HEK293 (cell line): Measurements from ENCODE around the gene PRKCG.

ENCODE experiments used
- BCL11B ChIP-seq: fragments of 450-650 bp; formaldehyde crosslinking; IDR thresholded peaks from 2 replicates; pipeline ENCODE4 v1.5.1; 2016; ENCODE audit warnings: low read depth, missing biosample characterization, missing genetic modification characterization
- GFI1B ChIP-seq: fragments of 450-650 bp; formaldehyde crosslinking; IDR thresholded peaks from 2 replicates; pipeline ENCODE4 v1.5.1; 2016; ENCODE audit warnings: missing biosample characterization, missing genetic modification characterization
- HIC1 ChIP-seq: fragments of 450-650 bp; formaldehyde crosslinking; IDR thresholded peaks from 2 replicates; pipeline ENCODE4 v1.5.1; 2016; ENCODE audit warnings: missing biosample characterization, missing genetic modification characterization
- HOXC10 ChIP-seq: sonication (generic); formaldehyde crosslinking; IDR thresholded peaks from 2 replicates; pipeline ENCODE4 v1.8.1; 2023; ENCODE audit warnings: mild to moderate bottlenecking, missing genetic modification reagents
- MEIS1 ChIP-seq: sonication (generic); formaldehyde crosslinking; IDR thresholded peaks from 2 replicates; pipeline ENCODE4 v1.8.1; 2022; ENCODE audit warnings: missing genetic modification reagents, mild to moderate bottlenecking, borderline replicate concordance
- PRDM1 ChIP-seq: fragments of 450-650 bp; formaldehyde crosslinking; IDR thresholded peaks from 2 replicates; pipeline ENCODE4; 2016; ENCODE audit warnings: missing biosample characterization, missing genetic modification characterization
- SETDB1 ChIP-seq: IDR thresholded peaks from one replicate; pipeline ENCODE4 v1.6.1; 2017; ENCODE audit warnings: mild to moderate bottlenecking, low read length, moderate library complexity, mixed read lengths; ENCODE audit not compliant: insufficient read length
- SP2 ChIP-seq: fragments of 450-650 bp; formaldehyde crosslinking; IDR thresholded peaks from 2 replicates; pipeline ENCODE4 v1.5.1; 2016; ENCODE audit warnings: missing biosample characterization, missing genetic modification characterization
- ZBTB11 ChIP-seq: fragments of 450-650 bp; formaldehyde crosslinking; conservative IDR thresholded peaks from 2 replicates; pipeline ENCODE4 v1.5.1; 2016; ENCODE audit warnings: low read depth, missing biosample characterization, missing genetic modification characterization
- ZBTB7A ChIP-seq: fragments of 450-650 bp; formaldehyde crosslinking; IDR thresholded peaks from 2 replicates; pipeline ENCODE4 v1.5.1; 2016; ENCODE audit warnings: low read depth, missing biosample characterization, missing genetic modification characterization
- ZNF112 ChIP-seq: fragments of 450-650 bp; formaldehyde crosslinking; IDR thresholded peaks from 2 replicates; pipeline ENCODE4 v1.5.0; 2017; ENCODE audit warnings: missing biosample characterization, missing genetic modification characterization
- ZNF175 ChIP-seq: fragments of 450-650 bp; formaldehyde crosslinking; IDR thresholded peaks from 2 replicates; pipeline ENCODE4 v1.5.1; 2016; ENCODE audit warnings: missing biosample characterization, missing genetic modification characterization
- ZNF266 ChIP-seq: fragments of 450-650 bp; formaldehyde crosslinking; IDR thresholded peaks from 2 replicates; pipeline ENCODE4 v1.5.1; 2016; ENCODE audit warnings: missing biosample characterization, missing genetic modification characterization, low read depth
- ZNF311 ChIP-seq: fragments of 450-650 bp; formaldehyde crosslinking; IDR thresholded peaks from 2 replicates; pipeline ENCODE4 v1.5.1; 2017; ENCODE audit warnings: missing biosample characterization, missing genetic modification characterization, borderline replicate concordance
- ZNF362 ChIP-seq: fragments of 450-650 bp; formaldehyde crosslinking; IDR thresholded peaks from 2 replicates; pipeline ENCODE4 v1.5.1; 2016; ENCODE audit warnings: missing biosample characterization, missing genetic modification characterization
- ZNF449 ChIP-seq: fragments of 450-650 bp; formaldehyde crosslinking; IDR thresholded peaks from 2 replicates; pipeline ENCODE4 v1.5.1; 2017; ENCODE audit warnings: missing biosample characterization, mild to moderate bottlenecking, missing genetic modification characterization, moderate library complexity
- ZNF510 ChIP-seq: fragments of 450-650 bp; formaldehyde crosslinking; IDR thresholded peaks from 2 replicates; pipeline ENCODE4 v1.5.1; 2018; ENCODE audit warnings: mild to moderate bottlenecking, missing genetic modification characterization, missing biosample characterization; ENCODE audit not compliant: insufficient replicate concordance
- ZNF518A ChIP-seq: fragments of 450-650 bp; formaldehyde crosslinking; conservative IDR thresholded peaks from 2 replicates; pipeline ENCODE4 v1.5.1; 2016; ENCODE audit warnings: low read depth, missing biosample characterization, missing genetic modification characterization
- ZNF530 ChIP-seq: fragments of 450-650 bp; formaldehyde crosslinking; IDR thresholded peaks from 2 replicates; pipeline ENCODE4 v1.5.1; 2016; ENCODE audit warnings: low read depth, missing biosample characterization, missing genetic modification characterization
- ZNF549 ChIP-seq: fragments of 450-650 bp; IDR thresholded peaks from 2 replicates; pipeline ENCODE4 v1.5.1; 2018; ENCODE audit warnings: missing biosample characterization, missing genetic modification characterization, mild to moderate bottlenecking, inconsistent platforms, moderate library complexity
- ZNF571 ChIP-seq: fragments of 450-650 bp; formaldehyde crosslinking; IDR thresholded peaks from 2 replicates; pipeline ENCODE4 v1.5.0; 2017; ENCODE audit warnings: missing biosample characterization, missing genetic modification characterization
- ZNF621 ChIP-seq: fragments of 450-650 bp; formaldehyde crosslinking; IDR thresholded peaks from 2 replicates; pipeline ENCODE4 v1.5.1; 2017; ENCODE audit warnings: missing biosample characterization, missing genetic modification characterization
- ZNF768 ChIP-seq: fragments of 450-650 bp; formaldehyde crosslinking; IDR thresholded peaks from 2 replicates; pipeline ENCODE4 v1.5.1; 2018; ENCODE audit warnings: missing biosample characterization, mild to moderate bottlenecking, missing genetic modification characterization
- ZNF785 ChIP-seq: fragments of 450-650 bp; formaldehyde crosslinking; IDR thresholded peaks from 2 replicates; pipeline ENCODE4 v1.5.1; 2016; ENCODE audit warnings: missing biosample characterization, missing genetic modification characterization
- ZSCAN23 ChIP-seq: fragments of 450-650 bp; formaldehyde crosslinking; IDR thresholded peaks from 2 replicates; pipeline ENCODE4 v1.5.1; 2016; ENCODE audit warnings: missing biosample characterization, missing genetic modification characterization
- ZSCAN30 ChIP-seq: fragments of 450-650 bp; IDR thresholded peaks from 2 replicates; pipeline ENCODE4 v1.5.1; 2018; ENCODE audit warnings: missing biosample characterization, mild to moderate bottlenecking, missing genetic modification characterization, moderate library complexity

Gene PRKCG

GRCh38 chr19:53868892-53869804 is 12.8 kb upstream of the PRKCG start (continued):
- TF ChIP-seq ZBTB11 (peak; percentile 43; the same call in 1 of the 2 replicates), ZNF510 (no peak), ZNF175 (tag by site-specific recombination) (no peak), HOXC10 (CRISPR knock-in tag) (no peak), ZNF518A (tag by site-specific recombination) (no peak), SETDB1 (no peak), ZNF362 (tag by site-specific recombination) (no peak), ZSCAN30 (tag by site-specific recombination) (no peak), ZNF311 (tag by site-specific recombination) (no peak), ZNF768 (tag by site-specific recombination) (no peak), ZNF571 (no peak), ZNF449 (tag by site-specific recombination) (peak; percentile 87), GFI1B (tag by site-specific recombination) (no peak), ZBTB7A (tag by site-specific recombination) (no peak), MEIS1 (CRISPR knock-in tag) (no peak), ZNF785 (tag by site-specific recombination) (no peak), ZNF621 (tag by site-specific recombination) (no peak), ZSCAN23 (tag by site-specific recombination) (no peak), ZNF266 (tag by site-specific recombination) (no peak), PRDM1 (tag by site-specific recombination) (0 out of 2 replicates have a peak, but pooled peaks have one; percentile 24), ZNF549 (no peak), ZNF530 (tag by site-specific recombination) (no peak), HIC1 (tag by site-specific recombination) (peak; percentile 77; the same call in 1 of the 2 replicates), BCL11B (no peak), SP2 (peak; percentile 76), ZNF112 (tag by site-specific recombination) (no peak)
